ENCODE results near the gene PRKN. TPM values are rescaled to one million over a fixed set of nuclear protein-coding genes. Genes with fewer than 3 reads are reported as not detected.

The PRKN gene
- total RNA-seq, 1 donor from 2014 or later = 4.9 TPM

DNA sequence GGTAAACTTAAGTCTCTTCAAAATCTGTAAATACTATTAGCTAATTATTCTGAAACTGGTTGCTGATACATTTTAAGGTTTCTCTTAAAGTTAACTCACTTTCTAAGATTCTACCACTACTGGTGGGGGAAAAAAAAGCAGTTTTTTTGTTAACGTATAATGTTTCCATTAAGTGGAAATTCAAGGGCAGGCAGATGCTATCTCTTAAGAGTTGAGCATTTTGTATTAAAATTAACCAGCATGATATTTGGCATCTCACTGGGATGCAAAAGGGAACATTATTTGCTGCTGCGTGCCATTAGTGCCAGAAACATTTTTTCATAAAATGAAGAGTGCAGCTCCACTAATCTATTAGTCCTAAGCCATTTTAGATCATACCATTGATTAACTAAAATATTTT lies 246.2 kb downstream of the PRKN start:
- H3K4me3 ChIP-seq = no peak overlapping the region
- H3K27me3 ChIP-seq = no peaks in the 10 kb centered on the region
- no peaks in the 10 kb centered on the region for H3K9me3 ChIP-seq
- no peaks in the 10 kb centered on the region for H3K36me3 ChIP-seq
- no peak for DNase-seq (ENCODE audit: extremely low spot score in 2 of 2)
- no peaks in the 10 kb centered on the region for H3K4me1 ChIP-seq
- intact Hi-C loops (cut with DNase I) = no loop called here
- TF ChIP-seq POLR2AphosphoS5 (IDR thresholded peaks at IDR 0.05; ENCODE audit: insufficient read depth in 1 of 2, low read depth in 1 of 2) (no peak), POLR2A (IDR thresholded peaks at IDR 0.05) (no peak)
- TF ChIP-seq, protein P1, sequence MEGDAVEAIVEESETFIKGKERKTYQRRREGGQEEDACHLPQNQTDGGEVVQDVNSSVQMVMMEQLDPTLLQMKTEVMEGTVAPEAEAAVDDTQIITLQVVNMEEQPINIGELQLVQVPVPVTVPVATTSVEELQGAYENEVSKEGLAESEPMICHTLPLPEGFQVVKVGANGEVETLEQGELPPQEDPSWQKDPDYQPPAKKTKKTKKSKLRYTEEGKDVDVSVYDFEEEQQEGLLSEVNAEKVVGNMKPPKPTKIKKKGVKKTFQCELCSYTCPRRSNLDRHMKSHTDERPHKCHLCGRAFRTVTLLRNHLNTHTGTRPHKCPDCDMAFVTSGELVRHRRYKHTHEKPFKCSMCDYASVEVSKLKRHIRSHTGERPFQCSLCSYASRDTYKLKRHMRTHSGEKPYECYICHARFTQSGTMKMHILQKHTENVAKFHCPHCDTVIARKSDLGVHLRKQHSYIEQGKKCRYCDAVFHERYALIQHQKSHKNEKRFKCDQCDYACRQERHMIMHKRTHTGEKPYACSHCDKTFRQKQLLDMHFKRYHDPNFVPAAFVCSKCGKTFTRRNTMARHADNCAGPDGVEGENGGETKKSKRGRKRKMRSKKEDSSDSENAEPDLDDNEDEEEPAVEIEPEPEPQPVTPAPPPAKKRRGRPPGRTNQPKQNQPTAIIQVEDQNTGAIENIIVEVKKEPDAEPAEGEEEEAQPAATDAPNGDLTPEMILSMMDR (IDR thresholded peaks at IDR 0.05) = no peak
- H3K27ac ChIP-seq = no peak overlapping the region

GRCh38 chr6:162478192-162478671 lies 249.3 kb downstream of the PRKN start:
- Histone ChIP-seq H3K27me3 (no peaks in the 10 kb centered on the region), H3K9me3 (no peaks in the 10 kb centered on the region), H3K4me1 (no peaks in the 10 kb centered on the region), H3K27ac (no peak overlapping the region), H3K4me3 (no peak overlapping the region), H3K36me3 (no peaks in the 10 kb centered on the region)
- no peak for DNase-seq (ENCODE audit: extremely low spot score in 2 of 2)
- intact Hi-C loops (cut with DNase I) = no loop called here
- TF ChIP-seq POLR2A (IDR thresholded peaks at IDR 0.05) = no peak
- TF ChIP-seq POLR2AphosphoS5 (IDR thresholded peaks at IDR 0.05; ENCODE audit: insufficient read depth in 1 of 2, low read depth in 1 of 2) = no peak
- TF ChIP-seq, protein P1 (IDR thresholded peaks at IDR 0.05) = no peak

- TF ChIP-seq POLR2AphosphoS5 (IDR thresholded peaks at IDR 0.05; ENCODE audit: insufficient read depth in 1 of 2, low read depth in 1 of 2) (no peak), POLR2A (IDR thresholded peaks at IDR 0.05) (no peak)
- TF ChIP-seq, protein P1 (IDR thresholded peaks at IDR 0.05) = no peak
- Histone ChIP-seq H3K4me3 (no peak overlapping the region), H3K27ac (no peak overlapping the region), H3K9me3 (no peaks in the 10 kb centered on the region), H3K4me1 (no peaks in the 10 kb centered on the region), H3K27me3 (no peaks in the 10 kb centered on the region), H3K36me3 (no peaks in the 10 kb centered on the region)
- intact Hi-C loops (cut with DNase I) = no loop called here
- no peak for DNase-seq (ENCODE audit: extremely low spot score in 2 of 2)
Observed at GRCh38 chr6:162474722-162475121, 252.8 kb downstream of the PRKN start.

DNA sequence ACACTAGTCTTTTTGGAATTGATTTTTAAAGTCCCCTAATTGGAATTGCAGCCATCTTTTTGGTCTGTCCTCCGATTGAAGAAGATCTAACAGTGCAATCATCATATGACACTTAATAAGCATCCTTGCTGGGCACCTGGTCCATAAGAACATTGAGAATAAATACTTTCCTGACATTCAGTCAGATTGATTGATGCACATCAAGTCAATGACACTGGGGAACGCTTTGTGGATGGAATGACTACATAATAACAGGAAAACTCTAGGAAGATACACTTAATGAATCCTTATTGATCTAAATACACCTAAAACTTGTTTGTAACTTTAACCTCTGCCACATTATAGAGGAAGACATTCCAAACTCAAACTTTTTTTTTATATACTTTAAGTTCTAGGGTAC lies 255.7 kb downstream of the PRKN start:
- no peaks in the 10 kb centered on the region for H3K36me3 ChIP-seq
- TF ChIP-seq POLR2A (IDR thresholded peaks at IDR 0.05) (no peak), POLR2AphosphoS5 (IDR thresholded peaks at IDR 0.05; ENCODE audit: insufficient read depth in 1 of 2, low read depth in 1 of 2) (no peak)
- TF ChIP-seq, protein P1 (IDR thresholded peaks at IDR 0.05) = no peak
- intact Hi-C loops (cut with DNase I) = no loop called here
- no peak overlapping the region for H3K4me3 ChIP-seq
- H3K27ac ChIP-seq = no peak overlapping the region
- DNase-seq (ENCODE audit: extremely low spot score in 2 of 2) = no peak
- no peaks in the 10 kb centered on the region for H3K27me3 ChIP-seq
- H3K9me3 ChIP-seq = no peaks in the 10 kb centered on the region
- H3K4me1 ChIP-seq = no peaks in the 10 kb centered on the region

- Histone ChIP-seq H3K27me3 (no peaks in the 10 kb centered on the region), H3K27ac (no peak overlapping the region), H3K9me3 (no peaks in the 10 kb centered on the region), H3K4me3 (no peak overlapping the region), H3K36me3 (no peaks in the 10 kb centered on the region), H3K4me1 (no peaks in the 10 kb centered on the region)
- intact Hi-C loops (cut with DNase I) = no loop called here
- TF ChIP-seq, protein P1 (IDR thresholded peaks at IDR 0.05) = no peak
- no peak for TF ChIP-seq POLR2A (IDR thresholded peaks at IDR 0.05)
- no peak for TF ChIP-seq POLR2AphosphoS5 (IDR thresholded peaks at IDR 0.05; ENCODE audit: insufficient read depth in 1 of 2, low read depth in 1 of 2)
- DNase-seq (ENCODE audit: extremely low spot score in 2 of 2) = no peak
Observed at GRCh38 chr6:162468326-162468725, 259.2 kb downstream of the PRKN start.
